Choroid plexus epithelial cell (primary cell): Measurements from ENCODE around the gene F10.
"Not testable (repeated sequence)": the region's sequence is repeated elsewhere in the genome, so short reads cannot be mapped to it uniquely, and the experiment has no call there.

Experiments used
- DNase-seq: peaks from one replicate; pipeline ENCODE4 v3.0.0-alpha.2; 2010; ENCODE audit warnings: low read depth
- H3K4me3 ChIP-seq: 2 replicates; pipeline ENCODE4 v1.5.1; 2011; ENCODE audit warnings: low read depth, mild to moderate bottlenecking, control low read depth, low read length, moderate library complexity
- TF ChIP-seq, protein P1 (sequence below): conservative IDR thresholded peaks from 2 replicates; pipeline ENCODE4 v1.5.1; 2011; ENCODE audit warnings: low read depth, mild to moderate bottlenecking, control low read depth, inconsistent platforms, low read length, moderate library complexity

The F10 gene

DNA sequence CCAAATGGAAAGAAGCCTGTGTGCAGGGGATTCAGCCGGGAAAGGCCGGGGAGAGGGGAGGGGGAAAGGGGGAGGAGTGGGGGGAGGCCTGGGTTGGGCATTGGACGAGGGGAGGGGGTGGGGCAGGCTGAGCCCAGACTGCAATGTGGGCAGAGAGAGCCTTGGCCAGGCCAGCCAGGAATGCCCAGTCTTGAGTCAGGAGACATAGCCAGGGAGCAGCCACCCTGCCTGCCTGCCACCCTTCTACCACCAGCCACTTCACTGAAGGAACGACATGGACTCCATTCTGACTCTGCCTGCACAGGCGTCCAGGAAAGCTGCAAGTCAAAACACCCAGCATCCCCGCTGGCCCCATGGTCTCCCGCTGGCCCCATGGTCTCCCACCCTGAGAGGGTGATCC lies 36.3 kb downstream of the F10 start:
- TF ChIP-seq, protein P1, sequence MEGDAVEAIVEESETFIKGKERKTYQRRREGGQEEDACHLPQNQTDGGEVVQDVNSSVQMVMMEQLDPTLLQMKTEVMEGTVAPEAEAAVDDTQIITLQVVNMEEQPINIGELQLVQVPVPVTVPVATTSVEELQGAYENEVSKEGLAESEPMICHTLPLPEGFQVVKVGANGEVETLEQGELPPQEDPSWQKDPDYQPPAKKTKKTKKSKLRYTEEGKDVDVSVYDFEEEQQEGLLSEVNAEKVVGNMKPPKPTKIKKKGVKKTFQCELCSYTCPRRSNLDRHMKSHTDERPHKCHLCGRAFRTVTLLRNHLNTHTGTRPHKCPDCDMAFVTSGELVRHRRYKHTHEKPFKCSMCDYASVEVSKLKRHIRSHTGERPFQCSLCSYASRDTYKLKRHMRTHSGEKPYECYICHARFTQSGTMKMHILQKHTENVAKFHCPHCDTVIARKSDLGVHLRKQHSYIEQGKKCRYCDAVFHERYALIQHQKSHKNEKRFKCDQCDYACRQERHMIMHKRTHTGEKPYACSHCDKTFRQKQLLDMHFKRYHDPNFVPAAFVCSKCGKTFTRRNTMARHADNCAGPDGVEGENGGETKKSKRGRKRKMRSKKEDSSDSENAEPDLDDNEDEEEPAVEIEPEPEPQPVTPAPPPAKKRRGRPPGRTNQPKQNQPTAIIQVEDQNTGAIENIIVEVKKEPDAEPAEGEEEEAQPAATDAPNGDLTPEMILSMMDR, result no peak
- no peak overlapping the region for H3K4me3 ChIP-seq
- DNase-seq, result no peak

DNA sequence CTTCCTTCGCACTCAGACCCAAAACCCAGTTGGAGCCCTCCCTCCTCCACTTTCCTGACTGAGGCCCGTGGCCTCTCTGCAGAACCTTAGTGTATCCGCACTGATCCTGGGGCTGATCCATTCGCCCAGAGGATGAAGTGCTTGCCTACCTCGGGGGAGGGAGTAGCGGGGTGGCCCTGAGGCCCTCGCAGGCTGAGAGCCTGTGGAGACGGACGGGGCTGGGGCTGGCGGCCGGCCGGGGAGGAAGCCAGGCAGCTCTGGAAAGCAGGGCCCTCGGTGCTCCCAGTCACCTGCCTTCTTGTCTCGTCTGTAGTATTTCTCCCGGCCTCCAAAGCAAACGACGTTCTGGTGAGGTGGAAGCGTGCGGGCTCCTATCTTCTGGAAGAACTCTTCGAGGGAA lies 37.1 kb downstream of the F10 start:
- TF ChIP-seq, protein P1, result no peak
- no peak overlapping the region for H3K4me3 ChIP-seq
- no peak for DNase-seq

DNA sequence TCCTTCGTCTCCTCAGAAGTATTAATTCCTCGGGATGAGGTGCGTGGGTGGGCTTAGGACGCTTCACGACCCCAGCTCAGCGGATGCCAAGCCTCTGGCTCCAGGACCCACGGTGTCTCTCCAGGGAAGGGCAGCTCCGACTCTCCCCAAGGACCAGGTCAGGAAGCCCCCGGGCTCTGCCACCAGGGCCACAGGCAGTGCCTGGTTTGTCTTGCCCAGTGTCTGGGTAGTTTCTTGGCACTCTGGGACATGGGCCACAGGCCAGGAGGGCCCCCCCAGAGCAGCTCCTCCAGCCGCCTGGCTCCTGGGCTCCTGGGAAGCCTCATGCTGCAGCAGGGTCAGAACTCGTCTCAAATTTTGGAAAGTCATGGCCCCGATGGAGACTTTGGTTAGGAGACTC lies 38.4 kb downstream of the F10 start:
- no peak for DNase-seq
- no peak overlapping the region for H3K4me3 ChIP-seq
- TF ChIP-seq, protein P1, result no peak

DNA sequence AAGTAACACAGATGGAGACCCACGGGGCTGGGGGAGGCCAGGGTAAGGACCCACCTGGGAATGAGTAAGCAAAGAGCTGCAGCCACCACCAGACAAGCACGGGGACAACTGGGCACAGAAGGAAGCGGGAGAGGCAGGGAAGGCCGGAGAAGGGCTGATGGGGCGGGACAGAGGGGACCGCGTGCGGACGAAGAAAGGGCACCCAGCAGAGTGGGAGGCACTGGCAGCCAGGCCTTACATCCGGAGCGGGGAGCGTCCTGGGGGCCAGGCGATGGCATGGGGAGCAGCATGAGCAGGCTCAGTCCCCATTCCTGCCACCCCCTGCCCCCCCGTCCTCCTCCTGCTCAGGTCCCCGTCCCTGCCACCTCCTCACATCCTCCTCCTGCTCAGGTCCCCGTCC lies 38.8 kb downstream of the F10 start:
- TF ChIP-seq, protein P1, result no peak
- H3K4me3 ChIP-seq, result no peak overlapping the region
- no peak for DNase-seq

DNA sequence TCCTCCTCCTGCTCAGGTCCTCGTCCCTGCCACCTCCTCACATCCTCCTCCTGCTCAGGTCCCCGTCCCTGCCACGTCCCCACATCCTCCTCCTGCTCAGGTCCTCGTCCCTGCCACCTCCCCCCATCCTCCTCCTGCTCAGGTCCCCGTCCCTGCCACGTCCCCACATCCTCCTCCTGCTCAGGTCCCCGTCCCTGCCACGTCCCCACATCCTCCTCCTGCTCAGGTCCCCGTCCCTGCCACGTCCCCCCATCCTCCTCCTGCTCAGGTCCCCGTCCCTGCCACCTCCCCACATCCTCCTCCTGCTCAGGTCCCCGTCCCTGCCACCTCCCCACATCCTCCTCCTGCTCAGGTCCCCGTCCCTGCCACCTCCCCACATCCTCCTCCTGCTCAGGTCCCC lies 39.4 kb downstream of the F10 start:
- not testable (repeated sequence) for DNase-seq, H3K4me3 ChIP-seq

DNA sequence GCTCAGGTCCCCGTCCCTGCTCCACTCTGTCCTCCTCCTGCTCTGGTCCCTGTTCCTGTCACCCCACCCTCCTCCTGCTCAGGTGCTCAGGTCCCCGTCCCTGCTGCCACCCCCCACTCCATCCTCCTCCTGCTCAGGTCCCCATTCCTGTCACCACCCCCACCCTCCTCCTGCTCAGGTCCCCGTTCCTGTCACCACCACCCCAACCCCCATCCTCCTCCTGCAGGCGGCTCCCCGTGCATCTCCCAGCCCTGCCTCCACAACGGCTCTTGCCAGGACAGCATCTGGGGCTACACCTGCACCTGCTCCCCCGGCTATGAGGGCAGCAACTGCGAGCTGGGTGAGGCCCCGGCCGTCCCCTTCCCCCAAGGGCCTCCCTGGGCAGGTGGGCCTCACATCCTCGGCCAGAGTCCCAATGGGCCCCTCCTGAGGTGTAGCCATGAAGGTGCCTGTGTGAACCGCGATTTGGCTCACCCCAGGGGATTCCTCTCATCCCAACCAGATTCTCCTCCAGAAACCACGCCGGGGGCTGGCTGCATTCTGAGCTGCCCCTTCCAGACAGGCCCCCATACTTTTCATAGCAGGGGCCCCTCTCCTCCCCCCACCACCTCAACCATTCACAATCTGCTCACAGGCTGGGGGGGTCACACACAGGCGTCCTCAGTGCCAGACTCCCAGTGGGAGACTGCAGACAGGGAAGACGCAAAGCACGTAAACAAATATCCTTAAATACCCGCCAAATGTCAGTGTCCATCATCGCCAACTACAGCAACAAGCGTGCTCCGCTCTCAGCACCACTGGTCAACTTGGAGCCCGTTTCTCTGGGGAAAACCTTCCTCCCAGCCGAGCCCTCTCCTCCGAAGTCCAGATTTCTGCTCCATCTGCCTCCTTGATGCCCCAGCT lies 40.4 kb downstream of the F10 start:
- TF ChIP-seq, protein P1, result no peak
- H3K4me3 ChIP-seq, result no peak overlapping the region
- no peak for DNase-seq

DNA sequence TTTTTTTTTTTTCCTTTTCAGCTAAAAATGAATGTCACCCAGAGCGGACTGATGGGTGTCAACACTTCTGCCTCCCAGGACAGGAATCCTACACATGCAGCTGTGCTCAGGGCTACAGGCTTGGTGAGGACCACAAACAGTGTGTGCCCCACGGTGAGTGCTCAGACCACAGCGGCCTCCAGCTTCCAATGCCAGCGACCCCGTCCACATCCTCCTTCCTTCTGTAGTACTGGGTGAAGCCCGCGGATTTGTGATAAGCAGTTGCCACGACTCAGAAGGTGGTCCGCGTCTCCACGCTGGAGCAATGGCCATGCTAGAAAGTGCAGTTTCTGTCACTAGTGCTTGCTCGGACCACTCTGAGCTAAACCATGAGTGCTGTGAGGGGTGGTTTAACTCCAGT lies 41.9 kb downstream of the F10 start:
- no peak for DNase-seq
- H3K4me3 ChIP-seq, result no peak overlapping the region
- TF ChIP-seq, protein P1, result no peak
